PC-9 (cell line): ENCODE measurements around the gene ZNF488. TPM values are rescaled to one million over a fixed set of nuclear protein-coding genes. Genes with fewer than 3 reads are reported as not detected.
A peak's percentile ranks its signal among the peaks of the same experiment; 100 is the strongest.

Source experiments
- BruUV-seq: library from RNA; stranded (reverse); fragments of 400-500 nt; replicated peaks from 2 replicates; lab custom pipeline; 2021; lab: Mats Ljungman, UMichigan
- CTCF ChIA-PET: fragments of 300-600 bp; sonication (Branson Sonifier 250); formaldehyde crosslinking; loops from one replicate; lab custom pipeline; 2022; ENCODE audit warnings: antibody characterized with exemption; lab: Charles Lee
- POLR2A ChIA-PET: fragments of 300-600 bp; sonication (Branson Sonifier 250); formaldehyde crosslinking; loops from one replicate; lab custom pipeline; 2022; ENCODE audit warnings: antibody characterized with exemption; ENCODE audit not compliant: unreplicated experiment; lab: Charles Lee
- DNase-seq, 2 experiments: peaks; one replicate each; pipeline versions ENCODE4 v3.0.0 to v3.0.0-alpha.2; 2015 to 2022; ENCODE audit warnings: mixed read lengths in 1 of 2
- H2AFZ ChIP-seq: fragments of 200-600 bp; sonication (generic); 2 replicates; pipeline ENCODE4 v1.8.1; 2017; ENCODE audit warnings: antibody characterized with exemption
- H3F3A ChIP-seq: fragments of 200-600 bp; sonication (generic); 2 replicates; pipeline ENCODE4 v1.8.1; 2017; ENCODE audit warnings: antibody characterized with exemption, mild to moderate bottlenecking, low read depth; ENCODE audit not compliant: insufficient read depth
- H3K27ac ChIP-seq: fragments of 200-600 bp; sonication (generic); 2 replicates; pipeline ENCODE4 v1.6.1; 2016; ENCODE audit warnings: mixed run types
- H3K27me3 ChIP-seq: fragments of 200-600 bp; sonication (generic); 2 replicates; pipeline ENCODE4 v1.6.1; 2016; ENCODE audit warnings: low read depth, mixed run types; ENCODE audit not compliant: insufficient read depth
- H3K36me3 ChIP-seq: fragments of 200-600 bp; sonication (generic); 2 replicates; pipeline ENCODE4 v1.6.1; 2016; ENCODE audit warnings: low read depth, mixed run types
- H3K4me1 ChIP-seq: fragments of 200-600 bp; sonication (generic); replicated peaks from 2 replicates; pipeline ENCODE4 v1.6.1; 2016; ENCODE audit warnings: mixed run types; ENCODE audit not compliant: insufficient read depth
- H3K4me2 ChIP-seq: fragments of 200-600 bp; sonication (generic); 2 replicates; pipeline ENCODE4 v1.6.1; 2017; ENCODE audit warnings: mixed run types
- H3K4me3 ChIP-seq: fragments of 200-600 bp; sonication (generic); 2 replicates; pipeline ENCODE4 v1.6.1; 2016; ENCODE audit warnings: mixed run types
- H3K79me2 ChIP-seq: fragments of 200-600 bp; sonication (generic); 2 replicates; pipeline ENCODE4 v1.6.1; 2017; ENCODE audit warnings: low read depth, mixed run types
- H3K9me2 ChIP-seq: fragments of 200-600 bp; sonication (generic); 2 replicates; pipeline ENCODE4 v1.8.1; 2017; ENCODE audit warnings: mild to moderate bottlenecking; ENCODE audit not compliant: insufficient read depth
- H3K9me3 ChIP-seq: fragments of 200-600 bp; sonication (generic); 2 replicates; pipeline ENCODE4 v1.8.1; 2016; ENCODE audit warnings: low read depth; ENCODE audit not compliant: insufficient read depth
- H4K20me1 ChIP-seq: fragments of 200-600 bp; sonication (generic); 2 replicates; pipeline ENCODE4 v1.8.1; 2017; ENCODE audit not compliant: insufficient read depth
- CTCF ChIP-seq: fragments of 200-600 bp; sonication (generic); conservative IDR thresholded peaks from 2 replicates; pipeline ENCODE4 v1.6.1; 2017; ENCODE audit warnings: mixed run types, antibody characterized with exemption, mild to moderate bottlenecking, moderate library complexity
- EZH2 ChIP-seq: fragments of 200-600 bp; sonication (generic); IDR thresholded peaks from 2 replicates; pipeline ENCODE4 v1.8.0; 2017; ENCODE audit warnings: antibody characterized with exemption, low read depth
- intact Hi-C: fragments of 100-400 bp; cut with micrococcal nuclease; formaldehyde crosslinking; loops from one replicate; pipeline ENCODE4 v1.10.0; 2022; ENCODE audit not compliant: unreplicated experiment
- total RNA-seq: library from RNA; stranded (reverse); gene quantifications from 2 replicates; pipeline ENCODE4 v1.2.3, GENCODE V29; 2021

Gene ZNF488
- total RNA-seq, 1 experiment from 2014 or later, result 18.1 TPM

GRCh38 chr10:47420305-47421056 lies 36.4 kb upstream of the ZNF488 start:
- peaks cover 23% of the 10 kb centered on the region for H3F3A ChIP-seq
- H3K4me3 ChIP-seq, result no peak overlapping the region
- no peaks in the 10 kb centered on the region for H3K9me3 ChIP-seq
- intact Hi-C loops, result loop anchor here (5.0 kb wide), 1 partner anchor 58 kb away; no protein-coding TSS in a partner anchor
- no peaks in the 10 kb centered on the region for H3K27me3 ChIP-seq
- H3K27ac ChIP-seq, result peak overlapping the region; percentile 81
- H3K9me2 ChIP-seq, result no peaks in the 10 kb centered on the region
- no peak for DNase-seq
- TF ChIP-seq EZH2 (no peak), CTCF (no peak)
- no peak overlapping the region for H2AFZ ChIP-seq
- H3K4me2 ChIP-seq, result peak overlapping the region; percentile 62
- CTCF ChIA-PET, result no interaction called here
- no peaks in the 10 kb centered on the region for H4K20me1 ChIP-seq
- H3K36me3 ChIP-seq, result no peaks in the 10 kb centered on the region
- TSS peak; percentile 83 for BruUV-seq
- H3K79me2 ChIP-seq, result no peaks in the 10 kb centered on the region
- POLR2A ChIA-PET, result no interaction called here
- H3K4me1 ChIP-seq, result peaks cover 37% of the 10 kb centered on the region

- Histone ChIP-seq H3K27me3 (no peaks in the 10 kb centered on the region), H3K79me2 (no peaks in the 10 kb centered on the region), H4K20me1 (no peaks in the 10 kb centered on the region), H3K27ac (no peak overlapping the region), H3K4me1 (peaks cover 39% of the 10 kb centered on the region), H3F3A (peaks cover 23% of the 10 kb centered on the region), H3K9me3 (no peaks in the 10 kb centered on the region), H3K4me2 (no peak overlapping the region), H3K9me2 (no peaks in the 10 kb centered on the region), H3K4me3 (no peak overlapping the region), H3K36me3 (no peaks in the 10 kb centered on the region), H2AFZ (no peak overlapping the region)
- TF ChIP-seq EZH2, result no peak
- no peak for TF ChIP-seq CTCF
- no TSS peak for BruUV-seq
- intact Hi-C loops, result no loop called here
- CTCF ChIA-PET, result no interaction called here
- POLR2A ChIA-PET, result no interaction called here
- DNase-seq, result no peak
Observed at GRCh38 chr10:47419421-47419820, 35.3 kb upstream of the ZNF488 start.

- H3K79me2 ChIP-seq, result no peaks in the 10 kb centered on the region
- no peak overlapping the region for H3K4me2 ChIP-seq
- ChIA-PET POLR2A (no interaction called here), CTCF (no interaction called here)
- H3K27me3 ChIP-seq, result no peaks in the 10 kb centered on the region
- intact Hi-C loops, result no loop called here
- peaks cover 23% of the 10 kb centered on the region for H3F3A ChIP-seq
- no peaks in the 10 kb centered on the region for H3K36me3 ChIP-seq
- H3K4me3 ChIP-seq, result no peak overlapping the region
- H3K9me3 ChIP-seq, result no peaks in the 10 kb centered on the region
- no TSS peak for BruUV-seq
- no peak for DNase-seq
- no peaks in the 10 kb centered on the region for H4K20me1 ChIP-seq
- no peak for TF ChIP-seq EZH2
- no peak for TF ChIP-seq CTCF
- H2AFZ ChIP-seq, result no peak overlapping the region
- H3K9me2 ChIP-seq, result no peaks in the 10 kb centered on the region
- H3K4me1 ChIP-seq, result peaks cover 43% of the 10 kb centered on the region
- no peak overlapping the region for H3K27ac ChIP-seq
Observed at GRCh38 chr10:47418966-47419365, 34.9 kb upstream of the ZNF488 start.
